ENCODE measurements around the gene RPL13. TPM values are rescaled to one million over a fixed set of nuclear protein-coding genes. Genes with fewer than 3 reads are reported as not detected.

RPL13 gene
- total and polyA plus RNA-seq, 2 of the 8 experiments (the other 6 are each of a cell fraction or from before 2014, with no cell fraction given), result 2,162 to 7,384 TPM

DNA sequence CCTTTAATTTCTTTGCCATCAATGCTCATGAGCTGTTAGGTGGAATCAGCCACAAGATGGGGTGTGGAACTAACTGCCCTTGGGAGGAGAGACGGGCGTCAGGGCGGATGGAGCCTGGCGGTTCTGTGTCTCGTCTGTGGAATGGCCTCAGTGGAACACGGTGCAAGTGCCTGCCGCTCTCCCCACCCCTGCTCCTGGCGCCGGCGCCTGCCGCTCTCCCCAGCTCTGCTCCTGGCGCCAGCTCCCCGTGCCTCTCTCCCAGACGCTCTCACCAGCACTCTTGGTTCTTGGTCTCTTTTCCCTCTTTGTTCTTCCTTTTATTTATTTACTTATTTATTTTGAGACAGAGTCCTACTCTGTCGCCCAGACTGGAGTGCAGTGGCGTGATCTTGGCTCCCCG, 13.2 kb upstream of the RPL13 start:
- Histone ChIP-seq H3K4me1 (replicated peaks in 1 of 4; ENCODE audit: control insufficient read depth in 3 of 4, insufficient read depth in 4 of 4, low read length in 3 of 4) (no peaks in the 10 kb centered on the region), H3K56ac (replicated peaks; ENCODE audit: insufficient read length, low read depth, low read length) (no peak overlapping the region), H3K23ac (ENCODE audit: insufficient read length) (no peak overlapping the region), H3K18ac (ENCODE audit: extremely low read depth, low read length) (no peak overlapping the region), H3K4ac (replicated peaks; ENCODE audit: insufficient read length, low read depth, low read length) (no peak overlapping the region), H3K23me2 (ENCODE audit: low read depth, low read length) (no peaks in the 10 kb centered on the region), H3K79me1 (ENCODE audit: low read depth, low read length) (peaks cover 3% of the 10 kb centered on the region; the same call in 1 of the 2 replicates), H2BK120ac (replicated peaks; ENCODE audit: low read depth, low read length) (no peak overlapping the region), H4K20me1 (replicated peaks in 1 of 2; ENCODE audit: control insufficient read depth in 1 of 2, insufficient read depth in 2 of 2, low read length in 2 of 2) (peaks cover 0 to 10% of the 10 kb centered on the region in 2 experiments), H2BK5ac (ENCODE audit: low read depth, low read length) (no peak overlapping the region), H3K9me3 (ENCODE audit: insufficient read depth in 2 of 2, low read depth in 1 of 2, low read length in 1 of 2) (no peaks in the 10 kb centered on the region), H2AFZ (ENCODE audit: low read length) (no peak overlapping the region), H3K36me3 (ENCODE audit: control insufficient read depth in 2 of 4, insufficient read depth in 4 of 4, low read length in 3 of 4) (peaks cover 14 to 39% (median 31%) of the 10 kb centered on the region in 4 experiments), H4K5ac (ENCODE audit: insufficient read length, low read depth, low read length) (no peak overlapping the region), H3K4me3 (ENCODE audit: extremely low read depth in 1 of 4, insufficient read depth in 2 of 4, low read depth in 3 of 4, low read length in 4 of 4) (no peak overlapping the region), H4K91ac (replicated peaks; ENCODE audit: insufficient read length, low read length) (no peak overlapping the region), H4K8ac (ENCODE audit: extremely low read depth, insufficient read depth, low read length) (no peak overlapping the region), H2BK20ac (ENCODE audit: low read length) (no peak overlapping the region), H3K27ac (ENCODE audit: low read depth, low read length) (no peak overlapping the region), H2AK5ac (ENCODE audit: low read depth, low read length) (no peak overlapping the region), H3K27me3 (replicated peaks in 1 of 4; ENCODE audit: control insufficient read depth in 3 of 4, extremely low read depth in 1 of 4, insufficient read depth in 3 of 4, low read length in 3 of 4) (no peaks in the 10 kb centered on the region), H2BK12ac (ENCODE audit: low read depth, low read length) (no peak overlapping the region), H3K79me2 (ENCODE audit: control insufficient read depth in 1 of 2, insufficient read depth in 2 of 2, low read length in 2 of 2) (no peaks in the 10 kb centered on the region), H3K9ac (replicated peaks in 1 of 4; ENCODE audit: extremely low read depth in 1 of 4, low read depth in 3 of 4, low read length in 3 of 4) (no peak overlapping the region), H3K14ac (ENCODE audit: insufficient read length) (no peak overlapping the region), H2BK15ac (ENCODE audit: low read length) (no peak overlapping the region), H3K4me2 (ENCODE audit: insufficient read depth in 1 of 2, low read depth in 2 of 2, low read length in 2 of 2) (no peak overlapping the region)
- ChIA-PET CTCF (ENCODE audit: partially characterized antibody) (interaction anchor here (1.5 kb wide), 1 partner anchor 11 kb away, joined by 6 read pairs; no protein-coding TSS in a partner anchor), POLR2A (ENCODE audit: partially characterized antibody) (interaction anchor here (0.8 to 1.8 kb wide), 4 partner anchors 12 to 335 kb away, joined by 3 to 7 read pairs (median 4); no protein-coding TSS in a partner anchor)
- DNase-seq (ENCODE audit: low read depth in 1 of 2, low spot score in 2 of 2), result no peak
- TF ChIP-seq SUZ12 (IDR thresholded peaks at IDR 0.05; ENCODE audit: low read length), result no peak
- no peak for FAIRE-seq
- 89% methylated on average over 17 of the region's 17 CpGs; no CpG with 5 or more reads in 1 of the 2 experiments for WGBS, 2 experiments (ENCODE audit: extremely low coverage in 1 of 2, insufficient coverage in 1 of 2, insufficient read length in 1 of 2, insufficient replicate concordance in 2 of 2, low coverage in 1 of 2, low lambda C conversion rate in 2 of 2, missing lambda C conversion rate in 1 of 2)

All from H1 (cell line).